ENCODE results near the gene NELFE.
"Not testable (repeated sequence)": the region's sequence is repeated elsewhere in the genome, so short reads cannot be mapped to it uniquely, and the experiment has no call there.

NELFE gene

GRCh38 chr6:31908791-31909190 is 50.0 kb downstream of the NELFE start:
- no peak for DNase-seq (ENCODE audit: extremely low read depth, low read depth)
- no peak for TF ChIP-seq CTCF (IDR thresholded peaks at IDR 0.05; ENCODE audit: low read depth, low read length)

- not testable (repeated sequence) for DNase-seq (ENCODE audit: extremely low read depth, low read depth)
These were observed 50.5 kb downstream of the NELFE start for GRCh38 chr6:31908255-31908654.

GRCh38 chr6:31907158-31907813 is 51.5 kb downstream of the NELFE start:
- DNase-seq (ENCODE audit: extremely low read depth, low read depth), result peak; percentile 64

GRCh38 chr6:31906727-31907126 is 52.0 kb downstream of the NELFE start:
- not testable (repeated sequence) for DNase-seq (ENCODE audit: extremely low read depth, low read depth)

More at GRCh38 chr6:31907158-31907813, 51.5 kb downstream of the NELFE start:
- TF ChIP-seq CTCF (IDR thresholded peaks at IDR 0.05; ENCODE audit: low read depth, low read length), result no peak

GRCh38 chr6:31906122-31906521 is 52.6 kb downstream of the NELFE start:
- no peak for DNase-seq (ENCODE audit: extremely low read depth, low read depth)
- no peak for TF ChIP-seq CTCF (IDR thresholded peaks at IDR 0.05; ENCODE audit: low read depth, low read length)

- TF ChIP-seq CTCF (IDR thresholded peaks at IDR 0.05; ENCODE audit: low read depth, low read length), result no peak
- DNase-seq (ENCODE audit: extremely low read depth, low read depth), result no peak
These were observed 53.7 kb downstream of the NELFE start for GRCh38 chr6:31905041-31905440.

- no peak for DNase-seq (ENCODE audit: extremely low read depth, low read depth)
- no peak for TF ChIP-seq CTCF (IDR thresholded peaks at IDR 0.05; ENCODE audit: low read depth, low read length)
These were observed 54.8 kb downstream of the NELFE start for GRCh38 chr6:31903957-31904356.

All from AG09319 (cell line).